WTC11 (cell line): Measurements from ENCODE around the gene TUBGCP3. TPM values are rescaled to one million over a fixed set of nuclear protein-coding genes. Genes with fewer than 3 reads are reported as not detected.

Experiments
- ATAC-seq: fragments of 200-7000 bp; cut with Tn5 transposase; 2 replicates; pipeline ENCODE4 v1.10.0; 2021; ENCODE audit warnings: mild to moderate bottlenecking, moderate library complexity
- CTCF ChIA-PET: fragments of 300-600 bp; sonication (Branson Sonifier 250); formaldehyde crosslinking; loops from one replicate; lab custom pipeline; 2021; ENCODE audit warnings: antibody characterized with exemption; lab: Charles Lee
- POLR2A ChIA-PET: fragments of 350-600 bp; sonication (Branson Sonifier 250); formaldehyde crosslinking; loops from one replicate; lab custom pipeline; 2021; ENCODE audit warnings: antibody characterized with exemption; lab: Charles Lee
- DNase-seq: peaks from one replicate; pipeline ENCODE4 v3.0.0; 2021; ENCODE audit warnings: low spot score
- H3K27ac Mint-ChIP-seq: 2 replicates; pipeline ENCODE4 v1.8.0; 2021; ENCODE audit warnings: mixed read lengths
- H3K27me3 Mint-ChIP-seq: 2 replicates; pipeline ENCODE4 v1.8.0; 2021; ENCODE audit warnings: low read depth, mild to moderate bottlenecking, moderate library complexity, mixed read lengths
- H3K36me3 Mint-ChIP-seq: 2 replicates; pipeline ENCODE4 v1.8.0; 2021; ENCODE audit warnings: mixed read lengths
- H3K4me1 Mint-ChIP-seq: 2 replicates; pipeline ENCODE4 v1.8.0; 2022; ENCODE audit warnings: mixed read lengths
- H3K4me3 Mint-ChIP-seq: 2 replicates; pipeline ENCODE4 v1.8.0; 2021; ENCODE audit warnings: mild to moderate bottlenecking, moderate library complexity, mixed read lengths
- H3K9me3 Mint-ChIP-seq: 2 replicates; pipeline ENCODE4 v1.8.0; 2021; ENCODE audit warnings: mixed read lengths
- ARID4B ChIP-seq: sonication (generic); formaldehyde crosslinking; IDR thresholded peaks from 2 replicates; pipeline ENCODE4 v1.8.0; 2023; ENCODE audit warnings: missing genetic modification reagents, mild to moderate bottlenecking, borderline replicate concordance
- ATF3 ChIP-seq: sonication (generic); formaldehyde crosslinking; conservative IDR thresholded peaks from 2 replicates; pipeline ENCODE4 v1.8.1; 2022; ENCODE audit warnings: mild to moderate bottlenecking, missing genetic modification reagents
- CREB1 ChIP-seq: sonication (generic); formaldehyde crosslinking; IDR thresholded peaks from 2 replicates; pipeline ENCODE4 v1.8.0; 2023; ENCODE audit warnings: mild to moderate bottlenecking, missing genetic modification reagents
- CTCF ChIP-seq: fragments of 200-600 bp; IDR thresholded peaks from 2 replicates; pipeline ENCODE4 v1.8.0; 2022; ENCODE audit warnings: antibody characterized with exemption
- ELF4 ChIP-seq: sonication (generic); formaldehyde crosslinking; IDR thresholded peaks from 2 replicates; pipeline ENCODE4 v1.8.1; 2022; ENCODE audit warnings: low read depth, mild to moderate bottlenecking, moderate library complexity, missing genetic modification reagents
- ERG ChIP-seq: fragments of 250-450 bp; sonication (Bioruptor Pico); IDR thresholded peaks from 2 replicates; pipeline ENCODE4 v1.8.0; 2021; ENCODE audit warnings: mild to moderate bottlenecking
- ESRRA ChIP-seq: sonication (generic); formaldehyde crosslinking; IDR thresholded peaks from 2 replicates; pipeline ENCODE4 v1.8.1; 2022; ENCODE audit warnings: mild to moderate bottlenecking, missing genetic modification reagents, borderline replicate concordance
- JUN ChIP-seq: sonication (generic); formaldehyde crosslinking; IDR thresholded peaks from 2 replicates; pipeline ENCODE4 v1.8.0; 2023; ENCODE audit warnings: mild to moderate bottlenecking, missing genetic modification reagents
- KAT7 ChIP-seq: sonication (generic); formaldehyde crosslinking; IDR thresholded peaks from 2 replicates; pipeline ENCODE4 v1.8.1; 2023; ENCODE audit warnings: missing genetic modification reagents, mild to moderate bottlenecking, borderline replicate concordance
- NFYB ChIP-seq: sonication (generic); formaldehyde crosslinking; conservative IDR thresholded peaks from 2 replicates; pipeline ENCODE4 v1.8.0; 2022; ENCODE audit warnings: low read depth, missing genetic modification reagents
- NR2C2 ChIP-seq: sonication (generic); formaldehyde crosslinking; IDR thresholded peaks from 2 replicates; pipeline ENCODE4 v1.8.0; 2022; ENCODE audit warnings: mild to moderate bottlenecking, missing genetic modification reagents
- PREB ChIP-seq: sonication (generic); formaldehyde crosslinking; IDR thresholded peaks from 2 replicates; pipeline ENCODE4 v1.8.1; 2022; ENCODE audit warnings: mild to moderate bottlenecking, missing genetic modification reagents, moderate library complexity, borderline replicate concordance
- SP1 ChIP-seq: sonication (generic); formaldehyde crosslinking; conservative IDR thresholded peaks from 2 replicates; pipeline ENCODE4 v1.8.1; 2022; ENCODE audit warnings: missing genetic modification reagents
- TCF7 ChIP-seq: sonication (generic); formaldehyde crosslinking; IDR thresholded peaks from 2 replicates; pipeline ENCODE4 v1.8.0; 2022; ENCODE audit warnings: mild to moderate bottlenecking, low read depth, missing genetic modification reagents, moderate library complexity
- USF2 ChIP-seq: sonication (generic); formaldehyde crosslinking; IDR thresholded peaks from 2 replicates; pipeline ENCODE4 v1.8.1; 2023; ENCODE audit warnings: mild to moderate bottlenecking, missing genetic modification reagents, moderate library complexity
- ZBTB21 ChIP-seq: sonication (generic); formaldehyde crosslinking; IDR thresholded peaks from 2 replicates; pipeline ENCODE4 v1.8.1; 2023; ENCODE audit warnings: mild to moderate bottlenecking, missing genetic modification reagents, borderline replicate concordance
- ZNF219 ChIP-seq: sonication (generic); formaldehyde crosslinking; IDR thresholded peaks from 2 replicates; pipeline ENCODE4 v1.8.0; 2023; ENCODE audit warnings: missing genetic modification reagents, mild to moderate bottlenecking, borderline replicate concordance
- ZNF232 ChIP-seq: sonication (generic); formaldehyde crosslinking; IDR thresholded peaks from 2 replicates; pipeline ENCODE4 v1.8.0; 2022; ENCODE audit warnings: mild to moderate bottlenecking, missing genetic modification reagents
- ZNF263 ChIP-seq: sonication (generic); formaldehyde crosslinking; IDR thresholded peaks from 2 replicates; pipeline ENCODE4 v1.8.1; 2022; ENCODE audit warnings: low read depth, mild to moderate bottlenecking, moderate library complexity, missing genetic modification reagents
- total RNA-seq: library from RNA; stranded (reverse); gene quantifications from 3 replicates; pipeline ENCODE4 v1.2.3, GENCODE V29; 2021

The TUBGCP3 gene
- total RNA-seq, 1 experiment from 2014 or later = 29.9 TPM

GRCh38 chr13:112455476-112456059 is 132.4 kb downstream of the TUBGCP3 start:
- ATAC-seq (no peak), DNase-seq (no peak)
- CTCF ChIA-PET = interaction anchor here (1.9 to 3.3 kb wide), 2 partner anchors 12 to 54 kb away, joined by 5 to 18 read pairs; no protein-coding TSS in a partner anchor
- H3K4me1 Mint-ChIP-seq = no peaks in the 10 kb centered on the region
- no peaks in the 10 kb centered on the region for H3K27me3 Mint-ChIP-seq
- POLR2A ChIA-PET = no interaction called here
- H3K4me3 Mint-ChIP-seq = no peak overlapping the region
- TF ChIP-seq ZBTB21 = no peak
- no peak for TF ChIP-seq ERG (CRISPR knock-in tag)
- TF ChIP-seq KAT7 = no peak
- TF ChIP-seq CTCF = no peak
- no peak for TF ChIP-seq ARID4B
- no peak for TF ChIP-seq ZNF232
- no peak for TF ChIP-seq SP1
- TF ChIP-seq CREB1 = no peak
- no peak for TF ChIP-seq TCF7
- TF ChIP-seq NR2C2 (CRISPR knock-in tag) = no peak
- no peak for TF ChIP-seq ELF4 (CRISPR knock-in tag)
- no peak for TF ChIP-seq ATF3 (CRISPR knock-in tag)
- no peak for TF ChIP-seq USF2 (CRISPR knock-in tag)
- TF ChIP-seq ESRRA (CRISPR knock-in tag) = no peak
- no peak for TF ChIP-seq ZNF219 (CRISPR knock-in tag)
- no peak for TF ChIP-seq NFYB
- TF ChIP-seq ZNF263 (CRISPR knock-in tag) = no peak
- TF ChIP-seq JUN (CRISPR knock-in tag) = no peak
- TF ChIP-seq PREB (CRISPR knock-in tag) = no peak
- H3K36me3 Mint-ChIP-seq = no peaks in the 10 kb centered on the region
- H3K9me3 Mint-ChIP-seq = peaks cover 25% of the 10 kb centered on the region
- H3K27ac Mint-ChIP-seq = no peak overlapping the region
